Neural cell (in vitro differentiated cells): Measurements from ENCODE around the gene IRF1. TPM values are rescaled to one million over a fixed set of nuclear protein-coding genes. Genes with fewer than 3 reads are reported as not detected.

Experiments
- H2AFZ ChIP-seq: fragments of 200-600, 300-800 bp; sonication (generic), shearing (Covaris generic); 2 replicates; pipeline ENCODE4 v1.6.0; 2014; ENCODE audit warnings: low read depth, mild to moderate bottlenecking, antibody characterized with exemption, low read length, moderate library complexity
- H3F3A ChIP-seq: fragments of 200-600 bp; shearing (Covaris generic); 2 replicates; pipeline ENCODE4 v1.6.1; 2016; ENCODE audit warnings: mild to moderate bottlenecking, moderate library complexity, mixed read lengths, antibody characterized with exemption, low read length; ENCODE audit not compliant: insufficient read depth, poor library complexity, severe bottlenecking
- H3K27ac ChIP-seq: fragments of 200-600, 300-800 bp; sonication (generic), shearing (Covaris generic); 2 replicates; pipeline ENCODE4 v1.5.1; 2014; ENCODE audit warnings: mild to moderate bottlenecking, low read length, moderate library complexity
- H3K27me3 ChIP-seq: fragments of 300-800, 200-600 bp; sonication (generic), shearing (Covaris generic); 2 replicates; pipeline ENCODE4 v1.6.0; 2014; ENCODE audit warnings: mild to moderate bottlenecking, low read depth, low read length, moderate library complexity; ENCODE audit not compliant: insufficient read depth
- H3K36me3 ChIP-seq: fragments of 300-800, 200-600 bp; sonication (generic), shearing (Covaris generic); 2 replicates; pipeline ENCODE4 v1.5.1; 2014; ENCODE audit warnings: mild to moderate bottlenecking, antibody characterized with exemption, low read length, moderate library complexity; ENCODE audit not compliant: insufficient read depth
- H3K4me2 ChIP-seq: fragments of 300-800, 200-600 bp; sonication (generic), shearing (Covaris generic); 2 replicates; pipeline ENCODE4 v1.6.0; 2014; ENCODE audit warnings: mild to moderate bottlenecking, low read length
- H3K4me3 ChIP-seq: fragments of 300-800, 200-600 bp; sonication (generic), shearing (Covaris generic); 2 replicates; pipeline ENCODE4 v1.5.1; 2014; ENCODE audit warnings: mild to moderate bottlenecking, low read length, moderate library complexity
- H3K79me2 ChIP-seq: fragments of 200-600 bp; shearing (Covaris generic); replicated peaks from 2 replicates; pipeline ENCODE4 v1.6.0; 2014; ENCODE audit warnings: mild to moderate bottlenecking, low read length, moderate library complexity; ENCODE audit not compliant: insufficient read depth
- H3K9ac ChIP-seq: fragments of 300-800, 200-600 bp; sonication (generic), shearing (Covaris generic); 2 replicates; pipeline ENCODE4 v1.6.1; 2016; ENCODE audit warnings: mild to moderate bottlenecking, low read length, mixed read lengths
- H3K9me2 ChIP-seq: fragments of 200-600 bp; shearing (Covaris generic); 2 replicates; pipeline ENCODE4 v1.6.1; 2016; ENCODE audit warnings: mild to moderate bottlenecking, low read length, mixed read lengths; ENCODE audit not compliant: insufficient read depth
- H3K9me3 ChIP-seq: fragments of 200-600, 300-800 bp; sonication (generic), shearing (Covaris generic); 2 replicates; pipeline ENCODE4 v1.6.1; 2016; ENCODE audit warnings: mild to moderate bottlenecking, mixed run types, low read length, moderate library complexity, mixed read lengths
- H4K20me1 ChIP-seq: fragments of 200-600 bp; shearing (Covaris generic); 2 replicates; pipeline ENCODE4 v1.6.1; 2016; ENCODE audit warnings: mild to moderate bottlenecking, mixed run types; ENCODE audit not compliant: insufficient read depth
- CTCF ChIP-seq: fragments of 450-650 bp; IDR thresholded peaks from 2 replicates; pipeline ENCODE4 v1.5.1; 2014; ENCODE audit warnings: antibody characterized with exemption, mild to moderate bottlenecking, moderate library complexity; ENCODE audit not compliant: poor library complexity, severe bottlenecking
- EP300 ChIP-seq: fragments of 450-650 bp; conservative IDR thresholded peaks from 2 replicates; pipeline ENCODE4 v1.6.1; 2014; ENCODE audit warnings: antibody characterized with exemption, mild to moderate bottlenecking, moderate library complexity; ENCODE audit not compliant: poor library complexity, severe bottlenecking
- EZH2 ChIP-seq: fragments of 200-600, 300-800 bp; shearing (Covaris generic), sonication (generic); IDR thresholded peaks from 2 replicates; pipeline ENCODE4 v1.6.1; 2014; ENCODE audit warnings: antibody characterized with exemption, low read length, borderline replicate concordance, mild to moderate bottlenecking; ENCODE audit not compliant: insufficient read depth, poor library complexity, severe bottlenecking
- MXI1 ChIP-seq: fragments of 450-650 bp; conservative IDR thresholded peaks from 2 replicates; pipeline ENCODE4 v1.6.1; 2014; ENCODE audit warnings: antibody characterized with exemption, mild to moderate bottlenecking; ENCODE audit not compliant: poor library complexity, severe bottlenecking
- POLR2AphosphoS5 ChIP-seq: IDR thresholded peaks from 2 replicates; pipeline ENCODE4 v1.6.1; 2012
- RAD21 ChIP-seq: fragments of 450-650 bp; conservative IDR thresholded peaks from 2 replicates; pipeline ENCODE4 v1.6.1; 2014; ENCODE audit warnings: antibody characterized with exemption, mild to moderate bottlenecking, moderate library complexity
- REST ChIP-seq: IDR thresholded peaks from 2 replicates; pipeline ENCODE4 v1.6.1; 2012; ENCODE audit warnings: borderline replicate concordance
- SMC3 ChIP-seq: fragments of 450-650 bp; conservative IDR thresholded peaks from 2 replicates; pipeline ENCODE4 v1.6.1; 2014; ENCODE audit warnings: antibody characterized with exemption, mild to moderate bottlenecking, moderate library complexity; ENCODE audit not compliant: poor library complexity
- TAF1 ChIP-seq: IDR thresholded peaks from 2 replicates; pipeline ENCODE4 v1.6.1; 2012; ENCODE audit warnings: low read depth
- polyA plus RNA-seq: library from polyadenylated mRNA; depleted of rRNA; stranded (reverse); fragments of >200 nt; gene quantifications from 2 replicates; pipeline ENCODE4 v1.2.3, GENCODE V29; 2014

The IRF1 gene
- polyA plus RNA-seq, 1 donor from 2014 or later, result 0.67 TPM

GRCh38 chr5:132475497-132475882, 15.1 kb downstream of the IRF1 start:
- no peaks in the 10 kb centered on the region for H3K79me2 ChIP-seq
- H3K9me2 ChIP-seq, result no peaks in the 10 kb centered on the region
- no peak overlapping the region for H3K4me2 ChIP-seq
- H4K20me1 ChIP-seq, result no peaks in the 10 kb centered on the region
- no peak overlapping the region for H3K27ac ChIP-seq
- no peak overlapping the region for H3K9ac ChIP-seq
- H3F3A ChIP-seq, result no peaks in the 10 kb centered on the region
- TF ChIP-seq EP300 (no peak), RAD21 (no peak), MXI1 (no peak), TAF1 (no peak), EZH2 (no peak), REST (no peak), CTCF (no peak), POLR2AphosphoS5 (no peak), SMC3 (no peak)
- no peak overlapping the region for H3K4me3 ChIP-seq
- no peaks in the 10 kb centered on the region for H3K36me3 ChIP-seq
- no peaks in the 10 kb centered on the region for H3K27me3 ChIP-seq
- no peaks in the 10 kb centered on the region for H3K9me3 ChIP-seq
- no peak overlapping the region for H2AFZ ChIP-seq

GRCh38 chr5:132474881-132475496, 15.6 kb downstream of the IRF1 start:
- TF ChIP-seq POLR2AphosphoS5 (no peak), RAD21 (no peak), CTCF (no peak), TAF1 (no peak), EP300 (no peak), SMC3 (no peak), REST (no peak), EZH2 (no peak)
- no peaks in the 10 kb centered on the region for H3K79me2 ChIP-seq

More at GRCh38 chr5:132474881-132475496, 15.6 kb downstream of the IRF1 start:
- H4K20me1 ChIP-seq, result no peaks in the 10 kb centered on the region
- no peaks in the 10 kb centered on the region for H3F3A ChIP-seq
- H3K9me2 ChIP-seq, result no peaks in the 10 kb centered on the region
- H3K9ac ChIP-seq, result no peak overlapping the region
- no peak overlapping the region for H3K4me3 ChIP-seq
- no peaks in the 10 kb centered on the region for H3K36me3 ChIP-seq
- H3K27me3 ChIP-seq, result no peaks in the 10 kb centered on the region
- no peaks in the 10 kb centered on the region for H3K9me3 ChIP-seq
- H2AFZ ChIP-seq, result no peak overlapping the region
- H3K4me2 ChIP-seq, result no peak overlapping the region
- no peak overlapping the region for H3K27ac ChIP-seq
